ENCODE results near the gene MAP3K2. TPM values are rescaled to one million over a fixed set of nuclear protein-coding genes. Genes with fewer than 3 reads are reported as not detected.

The MAP3K2 gene
- total RNA-seq, 2 experiments from 2014 or later: 33.4 to 34.9 TPM

- no peaks in the 10 kb centered on the region for H3K36me3 Mint-ChIP-seq
- CTCF ChIA-PET: interaction anchor here (1.2 kb wide), 1 partner anchor 15 kb away, joined by 10 read pairs; no protein-coding TSS in a partner anchor
- peaks cover 21% of the 10 kb centered on the region for H3K4me1 Mint-ChIP-seq (ENCODE audit: low read depth)
- peaks cover 8% of the 10 kb centered on the region for H3K27me3 Mint-ChIP-seq
- peak; percentile 68 for DNase-seq
- no peaks in the 10 kb centered on the region for H3K9me3 Mint-ChIP-seq
- POLR2A ChIA-PET: interaction anchor here (1.4 kb wide), 1 partner anchor 64 kb away, joined by 5 read pairs; no protein-coding TSS in a partner anchor
- intact Hi-C loops (cut with micrococcal nuclease): no loop called here
- no peak overlapping the region for H3K27ac Mint-ChIP-seq
- no peak overlapping the region for H3K4me3 Mint-ChIP-seq
These were observed 13.4 kb upstream of the MAP3K2 start for GRCh38 chr2:127400897-127401756.

- Mint-ChIP-seq H3K36me3 (no peaks in the 10 kb centered on the region), H3K4me3 (no peak overlapping the region), H3K27ac (no peak overlapping the region), H3K27me3 (peaks cover 8% of the 10 kb centered on the region), H3K4me1 (ENCODE audit: low read depth) (peaks cover 21% of the 10 kb centered on the region), H3K9me3 (no peaks in the 10 kb centered on the region)
- POLR2A ChIA-PET: no interaction called here
- CTCF ChIA-PET: no interaction called here
- intact Hi-C loops (cut with micrococcal nuclease): no loop called here
- DNase-seq: no peak
These were observed 12.7 kb upstream of the MAP3K2 start for GRCh38 chr2:127400533-127400896.

DNA sequence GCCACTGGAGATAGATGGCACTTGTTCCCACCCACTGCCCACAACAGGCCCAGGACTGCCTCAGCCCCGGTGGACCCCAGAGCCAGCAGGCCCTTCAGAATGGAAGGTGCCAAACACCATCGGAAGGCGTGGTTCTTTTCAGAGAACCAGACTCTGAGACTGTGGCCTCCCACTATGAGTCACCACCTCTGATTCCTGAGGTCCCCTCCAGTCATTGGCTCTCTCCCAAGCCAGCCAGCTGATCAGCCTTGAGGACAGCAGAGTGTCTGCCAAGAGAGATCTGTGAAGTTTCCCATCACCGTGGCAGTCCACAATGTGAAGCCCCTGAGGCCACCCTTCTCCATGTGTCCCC lies 10.4 kb upstream of the MAP3K2 start:
- ChIA-PET POLR2A (interaction anchor here (2.5 kb wide), 1 partner anchor 9 kb away, joined by 9 read pairs; no protein-coding TSS in a partner anchor), CTCF (interaction anchor here (3.0 kb wide), 1 partner anchor 18 kb away, joined by 12 read pairs; no protein-coding TSS in a partner anchor)
- no peaks in the 10 kb centered on the region for H3K36me3 Mint-ChIP-seq
- intact Hi-C loops (cut with micrococcal nuclease): loop anchor here (1.0 kb wide), 1 partner anchor 11 kb away; the partner anchor contains the start of gene MAP3K2
- H3K9me3 Mint-ChIP-seq: no peaks in the 10 kb centered on the region
- H3K4me3 Mint-ChIP-seq: no peak overlapping the region
- DNase-seq: peak; percentile 80
- H3K27ac Mint-ChIP-seq: peak overlapping the region; percentile 47
- peaks cover 22% of the 10 kb centered on the region for H3K4me1 Mint-ChIP-seq (ENCODE audit: low read depth)
- peaks cover 5% of the 10 kb centered on the region for H3K27me3 Mint-ChIP-seq

- Mint-ChIP-seq H3K27me3 (peaks cover 2% of the 10 kb centered on the region), H3K9me3 (no peaks in the 10 kb centered on the region), H3K27ac (no peak overlapping the region), H3K4me1 (ENCODE audit: low read depth) (peaks cover 27% of the 10 kb centered on the region), H3K4me3 (no peak overlapping the region), H3K36me3 (no peaks in the 10 kb centered on the region)
- CTCF ChIA-PET: interaction anchor here (3.0 kb wide), 1 partner anchor 18 kb away, joined by 12 read pairs; no protein-coding TSS in a partner anchor
- POLR2A ChIA-PET: interaction anchor here (2.5 kb wide), 1 partner anchor 9 kb away, joined by 9 read pairs; no protein-coding TSS in a partner anchor
- intact Hi-C loops (cut with micrococcal nuclease): loop anchor here (1.0 kb wide), 1 partner anchor 10 kb away; the partner anchor contains the start of gene MAP3K2
- DNase-seq: no peak
These were observed 9.9 kb upstream of the MAP3K2 start for GRCh38 chr2:127397568-127398238.

DNA sequence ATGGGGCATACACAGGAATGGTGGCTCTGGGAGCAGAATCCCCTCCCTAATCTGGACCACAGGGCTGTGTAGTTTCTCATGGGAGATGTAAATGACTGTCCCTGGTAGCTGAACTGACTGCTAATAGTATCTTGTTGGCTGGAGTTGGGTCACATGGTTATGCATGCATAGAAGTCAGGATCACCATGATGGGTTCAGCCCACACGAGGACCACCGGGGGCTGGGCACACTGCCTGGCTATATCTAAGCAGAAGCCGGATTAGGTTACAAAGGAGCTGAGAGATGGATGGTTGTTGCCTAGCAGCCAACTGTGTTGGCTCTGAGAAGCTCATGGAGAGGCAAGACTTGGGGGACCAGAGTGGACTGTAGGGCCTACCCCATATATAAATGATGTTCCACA lies 6.7 kb upstream of the MAP3K2 start:
- Mint-ChIP-seq H3K27ac (no peak overlapping the region), H3K27me3 (peaks cover 2% of the 10 kb centered on the region), H3K36me3 (no peaks in the 10 kb centered on the region), H3K4me1 (ENCODE audit: low read depth) (peaks cover 35% of the 10 kb centered on the region), H3K9me3 (no peaks in the 10 kb centered on the region), H3K4me3 (no peak overlapping the region)
- CTCF ChIA-PET: interaction anchor here (0.6 to 1.3 kb wide), 3 partner anchors 22 to 40 kb away, joined by 3 read pairs; no protein-coding TSS in a partner anchor
- DNase-seq: no peak
- POLR2A ChIA-PET: no interaction called here
- intact Hi-C loops (cut with micrococcal nuclease): no loop called here

DNA sequence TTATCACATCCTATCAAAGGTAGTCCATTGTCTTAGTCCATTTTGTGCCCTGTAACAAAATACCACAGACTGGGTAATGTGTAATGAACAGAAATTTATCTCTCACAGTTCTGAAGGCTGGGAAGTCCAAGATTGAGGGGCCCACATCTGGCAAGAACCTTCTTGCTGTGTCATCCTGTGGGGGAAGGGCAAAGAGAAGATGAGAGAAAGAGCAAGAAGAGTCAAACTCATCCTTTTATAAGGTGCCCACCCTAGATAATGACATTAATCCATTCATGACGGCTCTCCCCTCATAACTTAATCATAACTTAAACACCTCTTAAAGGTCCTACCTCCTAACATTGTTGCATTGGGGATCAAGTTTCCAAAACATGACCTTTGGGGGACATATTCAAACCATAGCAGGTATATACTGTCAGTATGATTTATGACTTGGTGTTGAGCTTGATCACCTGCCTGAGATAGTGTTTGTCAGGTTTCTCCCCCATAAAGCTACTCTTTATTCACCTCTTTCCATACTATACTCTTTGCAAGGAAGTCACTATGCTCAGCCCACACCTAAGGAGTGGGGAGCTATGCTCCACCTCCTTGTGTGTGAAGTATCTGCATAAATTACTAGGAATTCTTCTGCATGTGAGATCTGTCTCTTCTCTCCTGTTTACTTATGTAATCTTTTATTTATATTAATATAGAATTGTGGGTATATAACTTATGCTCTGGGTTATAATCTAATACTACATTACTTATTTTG lies 5.2 kb upstream of the MAP3K2 start:
- POLR2A ChIA-PET: no interaction called here
- Mint-ChIP-seq H3K4me3 (no peak overlapping the region), H3K9me3 (no peaks in the 10 kb centered on the region), H3K4me1 (ENCODE audit: low read depth) (peaks cover 44% of the 10 kb centered on the region), H3K27ac (peak overlapping the region; percentile 28), H3K36me3 (no peaks in the 10 kb centered on the region), H3K27me3 (no peaks in the 10 kb centered on the region)
- DNase-seq: no peak
- intact Hi-C loops (cut with micrococcal nuclease): no loop called here
- CTCF ChIA-PET: interaction anchor here (0.6 kb wide), 2 partner anchors 73 to 215 kb away, joined by 3 read pairs; no protein-coding TSS in a partner anchor

- Mint-ChIP-seq H3K27ac (peak overlapping the region; percentile 28), H3K9me3 (no peaks in the 10 kb centered on the region), H3K4me3 (no peak overlapping the region), H3K4me1 (ENCODE audit: low read depth) (peaks cover 42% of the 10 kb centered on the region), H3K36me3 (no peaks in the 10 kb centered on the region), H3K27me3 (no peaks in the 10 kb centered on the region)
- DNase-seq: no peak
- CTCF ChIA-PET: no interaction called here
- intact Hi-C loops (cut with micrococcal nuclease): no loop called here
- POLR2A ChIA-PET: no interaction called here
These were observed 4.5 kb upstream of the MAP3K2 start for GRCh38 chr2:127392133-127392827.

- Mint-ChIP-seq H3K27me3 (no peaks in the 10 kb centered on the region), H3K4me1 (ENCODE audit: low read depth) (peaks cover 63% of the 10 kb centered on the region), H3K4me3 (no peak overlapping the region), H3K9me3 (no peaks in the 10 kb centered on the region), H3K36me3 (no peaks in the 10 kb centered on the region), H3K27ac (peak overlapping the region; percentile 59)
- CTCF ChIA-PET: interaction anchor here (1.4 to 2.0 kb wide), 2 partner anchors 57 to 90 kb away, joined by 3 to 11 read pairs; no protein-coding TSS in a partner anchor
- POLR2A ChIA-PET: interaction anchor here (1.6 to 2.3 kb wide), 3 partner anchors 9 to 96 kb away, joined by 7 to 9 read pairs (median 7); partner anchors contain the start of gene ERCC3
- DNase-seq: peak; percentile 36
- intact Hi-C loops (cut with micrococcal nuclease): loop anchor here (2.0 to 5.0 kb wide), 7 partner anchors 67 to 637 kb away; partner anchors contain the start of genes ERCC3, SAP130, SFT2D3 and WDR33
These were observed 2.1 kb upstream of the MAP3K2 start for GRCh38 chr2:127389778-127390435.

DNA sequence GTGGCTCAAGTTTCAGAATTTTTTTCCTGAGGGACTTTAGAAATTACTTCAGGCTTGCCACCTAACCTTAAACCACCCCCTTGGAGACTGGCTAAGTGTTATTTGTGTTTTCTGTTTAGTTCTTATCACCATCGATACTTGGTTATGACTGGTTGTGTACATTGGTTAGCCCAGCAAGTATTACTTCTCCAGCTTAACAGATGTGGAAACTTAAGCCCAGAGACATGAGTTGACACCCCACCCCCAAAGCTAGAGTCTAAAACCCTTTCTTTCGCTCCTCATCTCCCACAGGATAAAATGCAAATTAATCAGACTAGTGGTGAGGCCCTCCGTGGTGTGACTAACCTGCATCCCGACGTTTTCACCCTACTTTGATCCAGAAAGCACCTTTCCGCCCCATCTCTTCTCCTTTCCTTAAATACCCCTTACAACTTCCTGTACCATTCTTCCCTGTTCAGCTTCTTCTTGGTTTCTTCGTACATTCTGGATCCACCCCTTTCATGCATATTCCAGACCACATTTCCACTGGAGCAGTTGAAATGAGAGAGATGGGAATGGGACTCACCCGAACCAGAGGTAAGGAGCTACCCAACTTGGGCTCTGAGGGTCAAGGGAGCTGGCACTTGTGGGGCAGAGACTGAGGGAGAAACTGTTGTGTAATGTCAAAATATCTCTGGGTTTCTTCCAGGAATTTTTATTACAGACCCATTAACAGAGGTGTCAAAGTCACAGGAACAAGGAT lies 819 bp upstream of the MAP3K2 start:
- Mint-ChIP-seq H3K27ac (peak overlapping the region; percentile 96), H3K9me3 (no peaks in the 10 kb centered on the region)

More for the DNA sequence above, 819 bp upstream of the MAP3K2 start:
- Mint-ChIP-seq H3K36me3 (peaks cover 2% of the 10 kb centered on the region), H3K4me3 (peak overlapping the region; percentile 84), H3K27me3 (no peaks in the 10 kb centered on the region), H3K4me1 (ENCODE audit: low read depth) (peaks cover 70% of the 10 kb centered on the region)
- intact Hi-C loops (cut with micrococcal nuclease): loop anchor here (1.0 to 5.0 kb wide), 8 partner anchors 22 to 639 kb away; partner anchors contain the start of genes ERCC3, SAP130, SFT2D3 and WDR33
- DNase-seq: peak; percentile 49
- ChIA-PET POLR2A (interaction anchor here (1.3 to 2.3 kb wide), 5 partner anchors 10 to 95 kb away, joined by 6 to 21 read pairs (median 7); partner anchors contain the start of gene ERCC3), CTCF (interaction anchor here (0.7 to 2.0 kb wide), 5 partner anchors 22 to 91 kb away, joined by 3 to 11 read pairs (median 5); no protein-coding TSS in a partner anchor)
